UCSD-AML1 (cell line): ENCODE measurements around the gene MSRB2.
"Not testable (repeated sequence)": the region's sequence is repeated elsewhere in the genome, so short reads cannot be mapped to it uniquely, and the experiment has no call there.

Source experiments
- DNase-seq: peaks from one replicate; lab custom pipeline; 2025; ENCODE audit not compliant: unreplicated experiment; lab: John Stamatoyannopoulos, UW

MSRB2 gene

GRCh38 chr10:23095404-23095965 lies at the start of gene MSRB2:
MSRB2 (plus strand) TSS chr10:23095579; CDS start chr10:23095609, 30 bp downstream.
- peak; percentile 91 for DNase-seq

GRCh38 chr10:23046027-23046426 lies 49.4 kb upstream of the MSRB2 start:
- no peak for DNase-seq

GRCh38 chr10:23047201-23048050 lies 48.0 kb upstream of the MSRB2 start:
- DNase-seq, result no peak

GRCh38 chr10:23048191-23048590 lies 47.2 kb upstream of the MSRB2 start:
- no peak for DNase-seq

GRCh38 chr10:23051278-23051677 lies 44.1 kb upstream of the MSRB2 start:
- DNase-seq, result no peak

GRCh38 chr10:23051855-23052331 lies 43.5 kb upstream of the MSRB2 start:
- DNase-seq, result no peak

GRCh38 chr10:23053036-23053435 lies 42.3 kb upstream of the MSRB2 start:
- no peak for DNase-seq

- no peak for DNase-seq
These were observed 39.8 kb upstream of the MSRB2 start for GRCh38 chr10:23055424-23056185.

GRCh38 chr10:23056186-23056579 lies 39.2 kb upstream of the MSRB2 start:
- no peak for DNase-seq

- no peak for DNase-seq
These were observed 37.0 kb upstream of the MSRB2 start for GRCh38 chr10:23058366-23058765.

- no peak for DNase-seq
These were observed 34.5 kb upstream of the MSRB2 start for GRCh38 chr10:23060918-23061317.

- no peak for DNase-seq
These were observed 32.1 kb upstream of the MSRB2 start for GRCh38 chr10:23063045-23063972.

GRCh38 chr10:23063973-23064812 lies 31.2 kb upstream of the MSRB2 start:
- no peak for DNase-seq

GRCh38 chr10:23064813-23065114 lies 30.6 kb upstream of the MSRB2 start:
- DNase-seq, result not testable (repeated sequence)

- no peak for DNase-seq
These were observed 30.0 kb upstream of the MSRB2 start for GRCh38 chr10:23065181-23065948.

GRCh38 chr10:23067337-23067736 lies 28.0 kb upstream of the MSRB2 start:
- DNase-seq, result no peak

- peak; percentile 65 for DNase-seq
These were observed 27.2 kb upstream of the MSRB2 start for GRCh38 chr10:23067939-23068775.
